VCaP (cell line): ENCODE data around the gene GDF11.

Source experiments
- H3K27ac ChIP-seq: fragments of 450-650 bp; 2 replicates; pipeline ENCODE4 v1.5.1; 2017
- TF ChIP-seq, protein P1 (sequence below): fragments of 450-650 bp; conservative IDR thresholded peaks from 2 replicates; pipeline ENCODE4 v1.5.1; 2017; ENCODE audit warnings: mild to moderate bottlenecking, moderate library complexity

The GDF11 gene

DNA sequence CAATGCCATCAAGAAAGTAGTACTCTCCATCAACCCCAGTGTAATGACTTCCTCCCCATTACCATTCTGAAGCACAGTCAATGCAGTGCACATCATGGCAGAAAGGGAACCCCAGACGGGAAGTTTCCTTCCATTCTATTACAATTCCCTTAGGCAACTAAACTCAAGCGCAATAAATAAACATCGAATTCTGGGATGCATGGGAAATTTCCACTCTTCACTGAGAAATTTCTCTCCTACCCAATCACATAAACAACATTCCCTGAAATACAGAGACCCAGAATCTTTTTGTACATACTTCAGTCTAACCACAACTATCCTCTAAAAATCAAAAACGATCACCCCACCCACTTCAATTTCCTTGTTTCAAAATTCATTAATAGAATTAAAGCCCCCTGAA lies 54.6 kb downstream of the GDF11 start:
- no peak overlapping the region for H3K27ac ChIP-seq
- TF ChIP-seq, protein P1, sequence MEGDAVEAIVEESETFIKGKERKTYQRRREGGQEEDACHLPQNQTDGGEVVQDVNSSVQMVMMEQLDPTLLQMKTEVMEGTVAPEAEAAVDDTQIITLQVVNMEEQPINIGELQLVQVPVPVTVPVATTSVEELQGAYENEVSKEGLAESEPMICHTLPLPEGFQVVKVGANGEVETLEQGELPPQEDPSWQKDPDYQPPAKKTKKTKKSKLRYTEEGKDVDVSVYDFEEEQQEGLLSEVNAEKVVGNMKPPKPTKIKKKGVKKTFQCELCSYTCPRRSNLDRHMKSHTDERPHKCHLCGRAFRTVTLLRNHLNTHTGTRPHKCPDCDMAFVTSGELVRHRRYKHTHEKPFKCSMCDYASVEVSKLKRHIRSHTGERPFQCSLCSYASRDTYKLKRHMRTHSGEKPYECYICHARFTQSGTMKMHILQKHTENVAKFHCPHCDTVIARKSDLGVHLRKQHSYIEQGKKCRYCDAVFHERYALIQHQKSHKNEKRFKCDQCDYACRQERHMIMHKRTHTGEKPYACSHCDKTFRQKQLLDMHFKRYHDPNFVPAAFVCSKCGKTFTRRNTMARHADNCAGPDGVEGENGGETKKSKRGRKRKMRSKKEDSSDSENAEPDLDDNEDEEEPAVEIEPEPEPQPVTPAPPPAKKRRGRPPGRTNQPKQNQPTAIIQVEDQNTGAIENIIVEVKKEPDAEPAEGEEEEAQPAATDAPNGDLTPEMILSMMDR, result no peak
